HG03521 (cell line): ENCODE results near the gene LRP1B.
"Not testable (repeated sequence)": the region's sequence is repeated elsewhere in the genome, so short reads cannot be mapped to it uniquely, and the experiment has no call there.

Experiments
- ATAC-seq: cut with Tn5 transposase; IDR thresholded peaks from one replicate; pipeline ENCODE4 v1.9.1; 2021; ENCODE audit warnings: mild to moderate bottlenecking, moderate library complexity; ENCODE audit not compliant: unreplicated experiment

LRP1B gene

DNA sequence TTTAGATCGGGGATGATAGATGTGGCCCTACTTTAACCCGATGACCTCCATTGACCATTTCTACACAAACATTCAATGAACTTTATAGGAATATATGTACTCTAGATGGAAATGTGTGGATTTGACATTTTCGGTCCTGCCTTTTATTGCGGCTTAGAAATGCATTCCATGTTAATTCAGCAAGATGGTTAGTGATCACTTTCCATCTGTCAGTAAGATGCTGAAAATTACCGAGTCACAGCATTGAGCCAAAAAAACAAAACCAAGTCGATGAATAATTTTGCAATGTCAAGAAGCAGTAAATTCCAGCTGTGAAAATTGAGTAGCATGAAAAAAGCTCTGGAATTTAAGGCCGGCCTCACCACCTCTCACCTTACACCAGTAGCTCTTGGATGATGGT, 1708.1 kb downstream of the LRP1B start:
- ATAC-seq, result no peak

DNA sequence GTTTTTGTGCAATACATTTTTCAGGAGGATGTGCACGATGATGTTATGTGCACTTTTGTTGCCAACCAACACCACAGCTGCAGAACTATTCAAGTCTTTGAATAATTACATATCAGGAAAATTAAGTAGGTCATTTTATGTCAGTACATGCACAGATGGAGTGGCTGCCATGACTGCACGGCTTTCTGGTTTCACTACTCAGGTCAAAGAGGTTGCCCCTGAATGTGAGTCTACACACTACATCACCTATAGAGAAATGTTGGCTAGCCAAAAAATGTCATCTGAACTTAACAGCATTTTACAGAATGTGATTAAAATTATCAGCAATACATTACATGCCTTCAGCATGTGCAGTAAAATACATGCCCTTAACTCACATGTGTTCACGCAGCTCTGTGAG, 1713.3 kb downstream of the LRP1B start:
- ATAC-seq, result no peak

DNA sequence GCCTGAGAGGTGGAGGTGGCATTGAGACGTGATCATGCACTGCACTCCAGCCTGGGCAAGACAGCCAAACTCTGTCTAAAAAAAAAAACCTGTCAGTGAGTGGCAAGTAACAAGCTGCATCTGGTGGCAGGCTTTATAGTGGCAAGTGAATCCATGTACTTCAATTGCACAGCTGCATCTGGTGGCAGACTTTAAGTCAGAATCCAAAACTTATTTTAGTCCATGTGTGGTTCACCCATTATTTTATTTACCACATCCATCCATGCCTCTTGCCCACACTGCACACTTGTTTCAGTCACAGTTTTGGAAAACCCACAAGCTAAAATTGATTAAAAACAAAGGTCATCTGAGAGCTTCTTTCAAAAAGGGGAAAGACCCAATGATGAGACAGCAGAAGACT, 1714.2 kb downstream of the LRP1B start:
- no peak for ATAC-seq

DNA sequence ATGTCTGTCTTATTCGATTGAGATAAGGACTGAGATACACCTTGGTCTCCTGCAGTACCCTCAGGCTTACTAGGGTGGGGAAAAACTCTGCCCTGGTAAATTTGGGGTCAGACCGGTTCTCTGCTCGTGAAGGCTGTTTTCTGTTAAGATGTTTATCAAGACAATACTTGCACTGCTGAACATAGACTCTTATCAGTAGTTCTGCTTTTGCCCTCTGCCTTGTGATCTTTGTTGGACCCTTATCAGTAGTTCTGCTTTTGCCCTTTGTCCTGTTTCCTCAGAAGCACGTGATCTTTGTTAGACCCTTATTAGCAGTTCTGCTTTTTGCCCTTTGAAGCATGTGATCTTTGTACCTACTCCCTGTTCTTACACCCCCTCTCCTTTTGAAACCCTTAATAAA, 1715.8 kb downstream of the LRP1B start:
- ATAC-seq, result not testable (repeated sequence)

DNA sequence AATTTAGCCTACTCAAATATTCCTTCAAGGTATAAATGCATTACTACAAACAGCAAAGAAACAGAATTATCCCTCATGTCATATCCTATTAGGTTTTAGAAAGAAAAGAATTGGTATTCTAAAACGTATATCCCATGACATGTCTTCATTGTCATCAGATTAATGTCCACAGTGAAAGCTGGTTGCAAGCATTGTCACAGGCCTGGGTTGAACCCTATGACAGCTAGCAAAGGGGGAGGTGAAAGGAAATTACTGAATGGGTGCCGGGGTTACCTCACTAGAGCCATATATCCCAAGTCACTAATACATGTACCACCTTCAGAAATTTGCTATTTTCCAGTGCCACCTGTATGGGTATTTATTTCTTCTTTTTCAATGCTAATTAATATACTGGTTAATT, 1720.1 kb downstream of the LRP1B start:
- ATAC-seq, result no peak

DNA sequence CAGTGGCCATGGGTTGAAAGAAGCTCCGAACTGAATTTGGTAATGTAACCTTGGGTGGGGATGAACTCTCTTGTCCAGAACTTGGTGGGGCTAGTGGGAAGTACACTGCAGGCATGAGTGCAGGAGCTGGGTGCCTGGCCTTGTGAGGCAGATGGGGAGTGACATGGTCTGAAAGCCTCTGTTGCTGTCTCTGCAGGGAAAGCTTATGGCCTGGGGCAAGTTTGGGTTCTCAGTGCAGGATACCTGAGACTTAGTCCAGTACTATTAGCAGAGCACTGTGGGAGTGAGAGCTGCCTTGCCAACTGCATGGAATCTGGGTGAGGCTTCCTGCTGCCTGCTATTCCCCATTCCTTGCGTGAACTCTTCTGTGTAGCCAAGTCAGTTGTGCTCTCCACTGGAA, 1729.8 kb downstream of the LRP1B start:
- no peak for ATAC-seq

DNA sequence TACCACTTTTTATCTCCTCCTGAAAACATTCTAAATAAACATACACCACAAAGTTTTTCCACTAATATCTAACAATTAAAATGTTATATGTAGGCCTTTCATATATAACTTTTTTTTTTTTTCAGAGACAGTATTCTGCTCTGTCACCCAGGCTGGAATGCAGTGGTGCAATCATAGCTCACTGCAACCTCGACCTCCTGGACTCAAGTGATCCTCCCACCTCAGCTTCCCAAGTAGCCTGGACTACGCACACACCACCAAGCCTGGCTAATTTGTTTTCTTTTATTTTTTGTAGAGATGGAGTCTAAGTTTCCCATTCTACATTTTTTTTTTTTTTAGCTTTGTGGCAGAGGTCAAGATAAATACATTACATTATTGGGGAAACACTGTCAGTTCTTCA, 1738.0 kb downstream of the LRP1B start:
- ATAC-seq, result no peak

DNA sequence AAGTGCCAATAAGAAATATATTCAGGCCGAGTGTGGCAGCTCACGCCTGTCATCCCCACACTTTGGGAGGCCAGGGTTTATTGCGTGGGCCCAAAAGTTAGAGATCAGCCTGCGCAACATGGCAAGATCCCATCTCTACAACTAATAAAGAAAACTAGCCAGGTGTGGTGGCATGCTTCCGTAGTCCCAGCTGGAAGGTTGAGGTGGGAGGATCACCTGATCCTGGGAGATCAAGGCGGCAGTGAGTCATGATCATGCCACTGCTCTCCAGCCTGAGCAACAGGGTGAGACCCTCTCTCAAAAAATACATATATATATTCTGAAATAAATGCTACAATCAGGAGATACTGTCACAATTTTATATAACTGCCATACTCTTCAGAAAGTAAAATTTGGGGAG, 1745.9 kb downstream of the LRP1B start:
- ATAC-seq, result no peak

DNA sequence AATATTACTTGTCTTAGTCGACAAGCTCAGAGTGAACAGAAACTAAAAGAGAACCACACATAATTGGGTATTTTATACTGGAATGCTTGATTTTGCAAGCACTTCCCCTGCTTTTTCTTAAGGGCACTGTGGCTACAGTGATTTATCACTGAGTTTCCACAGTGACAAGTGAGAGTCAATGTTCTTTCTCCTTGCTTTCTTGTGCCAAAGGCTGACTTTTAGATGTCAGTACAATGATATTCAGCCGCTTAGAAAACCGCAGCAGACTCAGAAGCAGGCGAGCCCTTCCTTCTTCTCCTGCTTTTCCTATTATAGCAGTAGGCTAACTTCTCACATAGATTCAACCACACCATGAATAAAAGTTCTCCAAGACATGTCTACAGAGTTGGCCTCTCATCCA, 1747.0 kb downstream of the LRP1B start:
- ATAC-seq, result no peak

DNA sequence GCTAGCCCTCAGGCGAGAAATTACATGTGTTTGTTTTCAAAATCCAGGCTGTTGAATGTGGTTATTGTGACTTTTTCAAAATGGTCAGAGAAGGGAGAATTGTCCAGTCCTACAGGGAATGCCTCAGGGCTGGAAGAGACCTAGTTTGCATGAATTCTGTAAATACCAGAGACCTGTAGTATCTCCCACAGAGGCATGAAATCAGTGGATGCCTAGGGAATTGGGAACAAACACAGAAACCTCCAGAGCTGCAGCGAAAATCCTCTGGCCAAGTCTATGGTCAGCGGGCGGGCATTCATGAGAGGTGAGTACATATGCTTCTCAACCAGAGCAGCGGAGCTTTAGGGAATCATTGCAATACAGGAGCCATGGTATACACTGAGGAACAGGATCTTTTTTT, 1754.1 kb downstream of the LRP1B start:
- ATAC-seq, result no peak

DNA sequence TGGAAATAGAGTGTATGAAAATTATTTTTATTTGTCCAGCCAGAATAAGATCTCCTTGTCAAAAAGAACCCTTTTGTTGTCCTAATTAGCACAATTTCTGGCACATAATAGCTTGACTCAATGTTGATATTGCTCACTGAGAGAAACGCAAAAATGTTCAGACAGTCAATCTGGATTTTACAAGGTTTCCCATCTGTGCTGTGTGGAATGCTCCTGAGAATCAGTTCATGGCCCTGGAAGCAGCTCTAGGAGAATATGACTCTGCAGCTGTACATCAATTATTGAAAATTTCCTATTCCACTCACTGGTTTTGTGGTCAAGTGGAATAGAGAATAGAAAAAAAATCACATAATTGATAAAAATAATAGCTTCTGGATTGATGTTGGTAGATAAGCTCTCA, 1767.7 kb downstream of the LRP1B start:
- ATAC-seq, result no peak

DNA sequence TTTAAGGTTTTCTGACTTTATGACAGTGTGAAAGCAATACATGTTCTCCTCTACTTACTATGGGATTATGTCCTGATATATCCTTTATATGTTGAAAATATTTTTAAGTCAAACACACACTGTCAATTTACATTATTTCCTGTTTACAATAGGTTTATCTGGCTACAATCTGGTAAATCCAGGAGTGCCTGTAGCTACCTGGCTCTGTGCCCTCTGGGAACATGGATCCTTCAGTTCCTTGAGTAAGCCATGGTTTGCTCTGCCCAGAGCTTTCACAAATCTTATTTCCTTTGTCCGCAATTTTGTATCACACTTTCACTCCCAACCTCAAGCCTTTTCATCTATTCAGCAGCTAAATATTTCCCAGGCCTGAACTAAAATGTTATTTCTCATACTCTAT, 1768.5 kb downstream of the LRP1B start:
- ATAC-seq, result no peak

DNA sequence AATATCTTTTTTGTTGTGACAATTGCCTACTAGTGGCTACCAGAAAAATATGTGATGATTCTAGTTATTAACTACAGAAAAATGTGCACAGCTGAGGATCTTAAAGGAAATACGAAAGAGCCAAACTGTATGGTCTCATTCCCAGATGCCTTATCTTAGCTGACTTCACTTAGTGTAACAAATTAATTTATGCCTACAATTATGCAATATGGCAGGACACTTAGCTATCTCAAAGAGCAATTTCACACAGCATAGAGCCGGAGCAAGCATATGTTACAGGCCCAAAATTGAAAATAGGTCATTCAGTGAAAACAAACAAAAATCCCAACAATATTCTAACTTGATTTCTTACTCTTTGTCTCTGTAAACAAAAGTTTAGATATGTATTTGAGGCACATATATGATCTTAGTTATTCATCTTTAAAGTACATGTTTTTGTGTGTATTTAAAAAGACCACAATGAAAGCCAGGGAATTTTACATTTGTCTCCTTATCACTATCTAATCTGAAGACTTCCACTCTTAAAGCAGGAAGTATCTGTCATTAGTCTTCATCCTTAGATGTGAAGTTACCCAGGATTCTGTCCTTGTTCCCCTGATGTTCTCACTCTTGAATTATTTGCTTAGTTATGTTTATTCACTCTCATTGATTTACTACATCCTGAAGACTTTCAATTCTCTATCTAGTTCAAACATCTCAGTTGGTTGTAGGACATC, 1771.6 kb downstream of the LRP1B start:
- no peak for ATAC-seq

DNA sequence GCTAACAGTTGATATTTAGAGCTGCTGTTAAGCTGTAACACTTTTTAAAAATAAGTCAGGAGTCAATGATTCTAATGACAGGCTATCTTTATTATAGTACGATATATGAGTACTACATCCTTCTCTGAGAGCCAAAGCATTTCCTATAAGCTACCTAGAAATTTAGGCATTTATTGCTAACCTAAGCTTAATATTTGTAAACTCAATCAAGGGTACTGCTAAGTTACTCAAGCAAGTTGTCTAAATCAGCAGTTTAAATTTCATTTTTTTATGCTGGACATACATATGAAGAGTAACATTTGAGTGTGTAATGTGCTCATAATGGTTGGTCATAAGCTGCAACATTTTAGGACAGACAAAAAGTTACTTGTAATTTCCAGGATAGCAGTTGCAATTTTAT, 1774.1 kb downstream of the LRP1B start:
- ATAC-seq, result no peak

DNA sequence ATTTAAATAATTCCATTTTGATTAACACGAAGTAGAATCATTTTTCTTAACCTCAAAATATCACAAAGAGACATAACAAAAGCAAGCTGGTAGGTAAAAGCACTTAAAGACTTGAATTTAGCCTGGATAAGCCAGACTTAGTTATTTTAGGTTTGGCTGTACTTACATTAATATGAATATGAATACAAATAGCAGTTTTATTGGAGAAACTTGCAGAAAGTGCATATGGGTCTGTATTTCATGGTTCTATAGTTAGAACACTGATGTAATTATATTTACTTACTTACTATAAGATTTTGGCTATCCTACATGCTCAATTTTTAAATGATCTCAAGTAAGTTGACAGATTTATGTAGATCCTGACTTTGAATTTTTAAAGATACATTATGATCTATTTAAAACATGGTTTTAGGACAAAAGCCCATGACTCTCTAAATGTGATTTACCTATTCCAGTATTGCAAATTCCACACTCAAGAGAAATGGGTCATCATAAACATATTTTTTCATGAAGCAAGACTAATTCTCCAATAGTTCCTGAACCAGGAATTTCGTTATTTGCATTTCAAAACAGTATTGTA, 1775.2 kb downstream of the LRP1B start:
- no peak for ATAC-seq

DNA sequence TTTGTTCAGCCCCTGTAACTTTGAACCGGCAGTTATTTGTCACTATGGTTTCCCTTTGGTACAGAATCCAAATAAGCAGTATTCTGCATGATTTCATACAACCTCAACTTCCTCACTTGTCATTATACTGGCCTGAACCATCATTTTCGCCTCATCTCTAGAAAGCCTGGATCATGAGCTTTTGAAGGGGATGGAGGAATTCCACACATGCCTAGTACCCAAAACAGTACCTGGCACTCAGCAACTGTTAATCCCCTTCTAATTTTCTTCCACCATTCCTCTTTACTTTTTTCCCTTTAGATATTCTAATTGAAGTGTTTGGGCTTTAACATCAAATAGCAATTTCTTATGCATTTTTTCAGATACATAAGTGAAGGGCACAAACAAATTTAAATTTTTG, 1776.3 kb downstream of the LRP1B start:
- no peak for ATAC-seq

DNA sequence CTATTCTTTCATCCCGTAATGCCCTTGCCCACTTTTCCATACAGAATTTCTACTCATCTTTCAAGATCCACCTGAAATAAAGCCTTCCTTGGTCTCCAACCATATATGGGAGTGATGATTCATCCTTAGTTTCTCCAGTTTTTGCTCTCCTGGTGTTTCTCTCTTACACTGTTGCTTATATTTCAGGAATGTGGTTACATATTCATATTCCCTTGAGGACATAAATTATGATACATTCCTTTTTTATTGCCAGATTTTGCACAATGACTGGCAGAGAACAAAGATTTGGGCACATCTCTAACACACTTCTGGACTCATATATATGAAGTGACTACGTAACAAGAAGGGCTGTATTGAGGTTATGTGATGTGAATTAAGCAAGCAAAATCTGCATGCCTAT, 1777.3 kb downstream of the LRP1B start:
- no peak for ATAC-seq

DNA sequence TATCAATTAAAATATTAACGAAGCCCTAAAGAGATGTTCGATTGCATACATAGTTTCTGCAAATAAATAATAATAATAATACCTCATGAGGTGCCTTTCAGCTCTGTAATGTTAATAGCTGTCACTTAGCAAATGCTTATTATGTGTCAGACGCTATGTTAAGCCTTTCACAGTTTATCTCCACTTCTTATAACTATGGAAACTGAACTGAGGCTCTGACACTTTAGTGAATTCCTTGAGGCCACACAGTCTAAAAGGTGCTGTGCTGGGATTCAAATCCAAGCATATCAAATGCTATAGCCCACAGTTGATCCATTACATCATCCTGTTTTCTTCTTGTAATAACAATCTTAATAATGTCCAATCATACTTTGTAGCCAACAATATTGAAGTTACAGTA, 1779.1 kb downstream of the LRP1B start:
- ATAC-seq, result no peak

DNA sequence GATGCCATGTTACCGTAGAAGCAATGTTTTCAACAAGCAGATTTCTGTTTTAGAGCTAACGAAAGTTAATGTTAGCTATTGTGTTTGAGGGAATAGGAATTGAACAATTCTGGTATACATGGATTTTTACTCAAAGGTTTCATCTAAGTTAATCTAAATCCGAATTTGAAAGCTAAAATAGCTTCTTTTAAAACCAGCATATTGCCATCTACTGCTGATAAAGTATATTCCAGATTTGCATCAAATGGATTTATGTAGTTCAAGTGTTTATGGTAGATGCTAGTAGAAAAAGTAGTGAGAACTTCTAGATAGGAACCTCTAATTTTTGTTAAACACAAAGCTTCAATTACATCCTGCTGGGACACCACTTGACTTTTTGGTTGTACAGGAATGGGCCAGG, 1781.1 kb downstream of the LRP1B start:
- no peak for ATAC-seq

DNA sequence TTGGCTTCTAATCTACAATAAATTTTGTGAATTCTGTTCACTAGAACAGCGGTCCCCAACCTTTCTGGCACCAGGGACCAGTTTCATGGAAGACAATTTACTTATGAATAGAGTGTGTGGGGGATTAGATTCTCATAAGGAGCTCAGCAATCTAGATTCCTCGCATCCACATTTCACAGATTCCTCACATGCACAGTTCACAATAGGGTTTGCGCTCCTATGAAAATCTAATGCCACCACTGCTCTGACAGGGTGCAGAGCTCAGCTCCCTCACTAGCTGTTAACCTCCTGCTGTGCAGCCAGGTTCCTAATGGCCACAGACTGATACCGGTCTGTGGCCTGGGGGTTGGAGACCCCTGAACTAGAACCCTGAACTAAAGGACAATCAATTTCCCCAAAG, 1782.0 kb downstream of the LRP1B start:
- no peak for ATAC-seq

DNA sequence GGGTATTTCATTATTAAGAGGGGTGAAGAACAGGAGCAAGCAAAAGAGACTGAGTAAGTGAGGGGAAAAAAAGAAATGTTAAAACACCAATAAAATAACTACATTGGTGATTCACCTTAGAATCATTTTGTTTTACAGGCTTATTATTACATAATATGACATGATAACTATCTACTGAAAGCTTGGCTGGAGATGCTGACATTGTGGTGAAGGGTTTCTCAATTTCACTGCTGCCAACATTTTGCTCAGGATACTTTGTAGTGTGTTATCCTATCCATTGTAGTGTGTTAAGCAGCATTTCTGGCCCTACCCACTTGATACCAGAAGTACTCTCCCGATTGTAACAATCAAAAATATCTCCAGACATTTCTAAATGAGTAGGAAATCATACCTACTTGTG, 1786.0 kb downstream of the LRP1B start:
- ATAC-seq, result no peak

DNA sequence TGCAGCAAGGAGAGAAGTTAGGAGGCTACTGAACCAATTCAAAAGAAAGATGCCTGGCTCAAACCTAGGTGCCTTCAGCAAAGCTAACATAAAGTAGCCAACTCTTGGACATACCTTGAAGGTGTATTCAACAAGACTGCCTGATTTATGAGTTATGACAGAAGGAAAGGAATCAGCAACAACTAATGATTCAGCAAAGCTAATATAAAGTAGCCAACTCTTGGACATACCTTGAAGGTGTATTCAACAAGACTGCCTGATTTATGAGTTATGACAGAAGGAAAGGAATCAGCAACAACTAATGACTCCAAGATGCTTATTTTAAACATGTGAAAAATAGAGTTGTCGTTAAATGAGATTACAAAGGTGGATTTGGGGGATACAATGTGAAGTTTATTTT, 1786.5 kb downstream of the LRP1B start:
- ATAC-seq, result not testable (repeated sequence)

DNA sequence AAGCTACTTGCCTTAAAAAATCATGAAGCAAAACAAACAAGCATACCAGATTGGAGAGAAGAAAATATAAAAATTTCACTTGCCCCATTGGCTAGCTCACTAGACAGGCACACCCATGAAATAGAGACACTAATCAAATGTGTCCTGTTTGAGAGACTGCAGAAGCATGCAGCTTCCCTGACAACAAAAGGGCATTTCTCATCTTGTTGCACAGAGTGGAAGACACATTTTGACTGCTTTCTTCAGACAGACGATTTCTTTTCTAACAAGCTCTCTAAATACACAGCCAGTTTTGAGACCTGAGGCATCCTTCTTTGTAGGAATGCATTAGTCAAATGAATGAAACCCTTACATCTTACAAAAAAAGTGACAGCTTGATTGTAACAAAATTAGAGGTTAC, 1792.0 kb downstream of the LRP1B start:
- ATAC-seq, result no peak
